WTC11 (cell line): ENCODE results near the gene LMOD1. TPM values are rescaled to one million over a fixed set of nuclear protein-coding genes. Genes with fewer than 3 reads are reported as not detected.

ENCODE experiments used
- ATAC-seq: fragments of 200-7000 bp; cut with Tn5 transposase; 2 replicates; pipeline ENCODE4 v1.10.0; 2021; ENCODE audit warnings: mild to moderate bottlenecking, moderate library complexity
- CTCF ChIA-PET: fragments of 300-600 bp; sonication (Branson Sonifier 250); formaldehyde crosslinking; loops from one replicate; lab custom pipeline; 2021; ENCODE audit warnings: antibody characterized with exemption; lab: Charles Lee
- POLR2A ChIA-PET: fragments of 350-600 bp; sonication (Branson Sonifier 250); formaldehyde crosslinking; loops from one replicate; lab custom pipeline; 2021; ENCODE audit warnings: antibody characterized with exemption; lab: Charles Lee
- DNase-seq: peaks from one replicate; pipeline ENCODE4 v3.0.0; 2021; ENCODE audit warnings: low spot score
- H3K27ac Mint-ChIP-seq: 2 replicates; pipeline ENCODE4 v1.8.0; 2021; ENCODE audit warnings: mixed read lengths
- H3K27me3 Mint-ChIP-seq: 2 replicates; pipeline ENCODE4 v1.8.0; 2021; ENCODE audit warnings: low read depth, mild to moderate bottlenecking, moderate library complexity, mixed read lengths
- H3K36me3 Mint-ChIP-seq: 2 replicates; pipeline ENCODE4 v1.8.0; 2021; ENCODE audit warnings: mixed read lengths
- H3K4me1 Mint-ChIP-seq: 2 replicates; pipeline ENCODE4 v1.8.0; 2022; ENCODE audit warnings: mixed read lengths
- H3K4me3 Mint-ChIP-seq: 2 replicates; pipeline ENCODE4 v1.8.0; 2021; ENCODE audit warnings: mild to moderate bottlenecking, moderate library complexity, mixed read lengths
- H3K9me3 Mint-ChIP-seq: 2 replicates; pipeline ENCODE4 v1.8.0; 2021; ENCODE audit warnings: mixed read lengths
- CBFB ChIP-seq: sonication (generic); formaldehyde crosslinking; IDR thresholded peaks from 2 replicates; pipeline ENCODE4 v1.8.1; 2022; ENCODE audit warnings: mild to moderate bottlenecking, low read depth, missing genetic modification reagents
- IRF2 ChIP-seq: sonication (generic); formaldehyde crosslinking; IDR thresholded peaks from 2 replicates; pipeline ENCODE4 v1.8.0; 2022; ENCODE audit warnings: low read depth, missing genetic modification reagents, borderline replicate concordance
- MYBL2 ChIP-seq: sonication (generic); formaldehyde crosslinking; IDR thresholded peaks from 2 replicates; pipeline ENCODE4 v1.8.1; 2023; ENCODE audit warnings: mild to moderate bottlenecking, moderate library complexity, missing genetic modification reagents
- NR3C1 ChIP-seq: sonication (generic); formaldehyde crosslinking; conservative IDR thresholded peaks from 2 replicates; pipeline ENCODE4 v1.8.1; 2023; ENCODE audit warnings: low read depth, mild to moderate bottlenecking, missing genetic modification reagents
- ZNF232 ChIP-seq: sonication (generic); formaldehyde crosslinking; IDR thresholded peaks from 2 replicates; pipeline ENCODE4 v1.8.0; 2022; ENCODE audit warnings: mild to moderate bottlenecking, missing genetic modification reagents
- total RNA-seq: library from RNA; stranded (reverse); gene quantifications from 3 replicates; pipeline ENCODE4 v1.2.3, GENCODE V29; 2021
- TF ChIP-seq, protein P1 (sequence below): fragments of 250-450 bp; sonication (Bioruptor Pico); IDR thresholded peaks from 2 replicates; pipeline ENCODE4 v1.8.0; 2021; ENCODE audit warnings: mild to moderate bottlenecking
- TF ChIP-seq, protein P2 (sequence below): fragments of 250-450 bp; sonication (Bioruptor Pico); IDR thresholded peaks from 2 replicates; pipeline ENCODE4 v1.9.0; 2021; ENCODE audit warnings: moderate library complexity, mild to moderate bottlenecking, inconsistent platforms, borderline replicate concordance
- TF ChIP-seq, protein P3 (sequence below): sonication (generic); formaldehyde crosslinking; IDR thresholded peaks from 2 replicates; pipeline ENCODE4 v1.8.1; 2022; ENCODE audit warnings: mild to moderate bottlenecking, missing genetic modification reagents, moderate library complexity, borderline replicate concordance
- TF ChIP-seq, protein P4 (sequence below): sonication (generic); formaldehyde crosslinking; IDR thresholded peaks from 2 replicates; pipeline ENCODE4 v1.8.0; 2023; ENCODE audit warnings: missing genetic modification reagents, mild to moderate bottlenecking, borderline replicate concordance
- TF ChIP-seq, protein P5 (sequence below): sonication (generic); formaldehyde crosslinking; IDR thresholded peaks from 2 replicates; pipeline ENCODE4 v1.8.0; 2022; ENCODE audit warnings: missing genetic modification reagents
- TF ChIP-seq, protein P6 (sequence below): sonication (generic); formaldehyde crosslinking; IDR thresholded peaks from 2 replicates; pipeline ENCODE4 v1.8.1; 2022; ENCODE audit warnings: mild to moderate bottlenecking, moderate library complexity, missing genetic modification reagents
- TF ChIP-seq, protein P7 (sequence below): sonication (generic); formaldehyde crosslinking; IDR thresholded peaks from 2 replicates; pipeline ENCODE4 v1.8.0; 2022; ENCODE audit warnings: mild to moderate bottlenecking, missing genetic modification reagents
- TF ChIP-seq, protein P8 (sequence below): sonication (generic); formaldehyde crosslinking; IDR thresholded peaks from 2 replicates; pipeline ENCODE4 v1.8.1; 2023; ENCODE audit warnings: mild to moderate bottlenecking, missing genetic modification reagents, moderate library complexity
- TF ChIP-seq, protein P9 (sequence below): sonication (generic); formaldehyde crosslinking; IDR thresholded peaks from 2 replicates; pipeline ENCODE4 v1.8.0; 2022; ENCODE audit warnings: mild to moderate bottlenecking, missing genetic modification reagents

Gene LMOD1
- total RNA-seq, 1 experiment from 2014 or later, result 1.5 TPM

DNA sequence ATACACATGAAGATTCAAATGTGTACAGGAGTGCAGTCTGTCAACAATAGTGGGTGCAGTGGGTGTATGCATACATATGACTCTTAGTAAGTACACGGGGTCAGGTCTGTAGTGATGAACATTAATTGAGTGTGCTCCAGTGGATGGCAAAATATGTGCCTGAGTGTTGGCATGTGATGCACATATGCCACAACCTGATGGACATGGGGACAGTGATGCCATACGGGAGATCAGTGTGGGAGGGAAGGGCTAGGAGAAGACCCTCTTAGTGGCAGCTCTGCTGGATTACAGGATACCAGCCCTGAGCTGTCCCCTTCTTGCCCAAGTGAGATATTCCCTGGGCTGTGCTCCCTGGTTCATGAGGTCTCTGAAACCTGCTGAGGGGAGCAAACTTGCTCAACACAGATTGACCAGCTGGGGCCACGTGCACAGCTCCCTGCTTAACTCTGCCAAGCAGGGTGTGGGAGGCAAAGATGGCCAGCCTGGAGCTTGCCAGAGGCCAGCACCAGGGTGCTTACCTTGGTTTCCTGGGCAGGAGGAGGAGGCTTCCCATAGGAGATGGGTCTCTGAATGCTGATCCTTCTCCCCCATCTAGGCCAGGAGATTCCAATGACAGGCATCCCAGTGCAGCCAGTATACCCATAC is 55.4 kb downstream of the LMOD1 start:
- DNase-seq, result no peak
- H3K4me3 Mint-ChIP-seq, result no peak overlapping the region
- CTCF ChIA-PET, result interaction anchor here (1.3 to 2.8 kb wide), 2 partner anchors 13 to 109 kb away, joined by 5 to 19 read pairs; no protein-coding TSS in a partner anchor

More for the DNA sequence above, 55.4 kb downstream of the LMOD1 start:
- H3K9me3 Mint-ChIP-seq, result no peaks in the 10 kb centered on the region
- no peak for ATAC-seq
- TF ChIP-seq, protein P1, sequence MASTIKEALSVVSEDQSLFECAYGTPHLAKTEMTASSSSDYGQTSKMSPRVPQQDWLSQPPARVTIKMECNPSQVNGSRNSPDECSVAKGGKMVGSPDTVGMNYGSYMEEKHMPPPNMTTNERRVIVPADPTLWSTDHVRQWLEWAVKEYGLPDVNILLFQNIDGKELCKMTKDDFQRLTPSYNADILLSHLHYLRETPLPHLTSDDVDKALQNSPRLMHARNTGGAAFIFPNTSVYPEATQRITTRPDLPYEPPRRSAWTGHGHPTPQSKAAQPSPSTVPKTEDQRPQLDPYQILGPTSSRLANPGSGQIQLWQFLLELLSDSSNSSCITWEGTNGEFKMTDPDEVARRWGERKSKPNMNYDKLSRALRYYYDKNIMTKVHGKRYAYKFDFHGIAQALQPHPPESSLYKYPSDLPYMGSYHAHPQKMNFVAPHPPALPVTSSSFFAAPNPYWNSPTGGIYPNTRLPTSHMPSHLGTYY, result no peak
- TF ChIP-seq, protein P2, sequence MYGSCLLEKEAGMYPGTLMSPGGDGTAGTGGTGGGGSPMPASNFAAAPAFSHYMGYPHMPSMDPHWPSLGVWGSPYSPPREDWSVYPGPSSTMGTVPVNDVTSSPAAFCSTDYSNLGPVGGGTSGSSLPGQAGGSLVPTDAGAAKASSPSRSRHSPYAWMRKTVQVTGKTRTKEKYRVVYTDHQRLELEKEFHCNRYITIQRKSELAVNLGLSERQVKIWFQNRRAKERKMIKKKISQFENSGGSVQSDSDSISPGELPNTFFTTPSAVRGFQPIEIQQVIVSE (CRISPR knock-in tag), result no peak
- TF ChIP-seq, protein P3, sequence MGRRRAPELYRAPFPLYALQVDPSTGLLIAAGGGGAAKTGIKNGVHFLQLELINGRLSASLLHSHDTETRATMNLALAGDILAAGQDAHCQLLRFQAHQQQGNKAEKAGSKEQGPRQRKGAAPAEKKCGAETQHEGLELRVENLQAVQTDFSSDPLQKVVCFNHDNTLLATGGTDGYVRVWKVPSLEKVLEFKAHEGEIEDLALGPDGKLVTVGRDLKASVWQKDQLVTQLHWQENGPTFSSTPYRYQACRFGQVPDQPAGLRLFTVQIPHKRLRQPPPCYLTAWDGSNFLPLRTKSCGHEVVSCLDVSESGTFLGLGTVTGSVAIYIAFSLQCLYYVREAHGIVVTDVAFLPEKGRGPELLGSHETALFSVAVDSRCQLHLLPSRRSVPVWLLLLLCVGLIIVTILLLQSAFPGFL (CRISPR knock-in tag), result no peak
- TF ChIP-seq IRF2 (CRISPR knock-in tag) (no peak), CBFB (CRISPR knock-in tag) (no peak), MYBL2 (no peak), ZNF232 (CRISPR knock-in tag) (no peak), NR3C1 (no peak)
- TF ChIP-seq, protein P4, sequence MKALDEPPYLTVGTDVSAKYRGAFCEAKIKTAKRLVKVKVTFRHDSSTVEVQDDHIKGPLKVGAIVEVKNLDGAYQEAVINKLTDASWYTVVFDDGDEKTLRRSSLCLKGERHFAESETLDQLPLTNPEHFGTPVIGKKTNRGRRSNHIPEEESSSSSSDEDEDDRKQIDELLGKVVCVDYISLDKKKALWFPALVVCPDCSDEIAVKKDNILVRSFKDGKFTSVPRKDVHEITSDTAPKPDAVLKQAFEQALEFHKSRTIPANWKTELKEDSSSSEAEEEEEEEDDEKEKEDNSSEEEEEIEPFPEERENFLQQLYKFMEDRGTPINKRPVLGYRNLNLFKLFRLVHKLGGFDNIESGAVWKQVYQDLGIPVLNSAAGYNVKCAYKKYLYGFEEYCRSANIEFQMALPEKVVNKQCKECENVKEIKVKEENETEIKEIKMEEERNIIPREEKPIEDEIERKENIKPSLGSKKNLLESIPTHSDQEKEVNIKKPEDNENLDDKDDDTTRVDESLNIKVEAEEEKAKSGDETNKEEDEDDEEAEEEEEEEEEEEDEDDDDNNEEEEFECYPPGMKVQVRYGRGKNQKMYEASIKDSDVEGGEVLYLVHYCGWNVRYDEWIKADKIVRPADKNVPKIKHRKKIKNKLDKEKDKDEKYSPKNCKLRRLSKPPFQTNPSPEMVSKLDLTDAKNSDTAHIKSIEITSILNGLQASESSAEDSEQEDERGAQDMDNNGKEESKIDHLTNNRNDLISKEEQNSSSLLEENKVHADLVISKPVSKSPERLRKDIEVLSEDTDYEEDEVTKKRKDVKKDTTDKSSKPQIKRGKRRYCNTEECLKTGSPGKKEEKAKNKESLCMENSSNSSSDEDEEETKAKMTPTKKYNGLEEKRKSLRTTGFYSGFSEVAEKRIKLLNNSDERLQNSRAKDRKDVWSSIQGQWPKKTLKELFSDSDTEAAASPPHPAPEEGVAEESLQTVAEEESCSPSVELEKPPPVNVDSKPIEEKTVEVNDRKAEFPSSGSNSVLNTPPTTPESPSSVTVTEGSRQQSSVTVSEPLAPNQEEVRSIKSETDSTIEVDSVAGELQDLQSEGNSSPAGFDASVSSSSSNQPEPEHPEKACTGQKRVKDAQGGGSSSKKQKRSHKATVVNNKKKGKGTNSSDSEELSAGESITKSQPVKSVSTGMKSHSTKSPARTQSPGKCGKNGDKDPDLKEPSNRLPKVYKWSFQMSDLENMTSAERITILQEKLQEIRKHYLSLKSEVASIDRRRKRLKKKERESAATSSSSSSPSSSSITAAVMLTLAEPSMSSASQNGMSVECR (CRISPR knock-in tag), result no peak
- TF ChIP-seq, protein P5, sequence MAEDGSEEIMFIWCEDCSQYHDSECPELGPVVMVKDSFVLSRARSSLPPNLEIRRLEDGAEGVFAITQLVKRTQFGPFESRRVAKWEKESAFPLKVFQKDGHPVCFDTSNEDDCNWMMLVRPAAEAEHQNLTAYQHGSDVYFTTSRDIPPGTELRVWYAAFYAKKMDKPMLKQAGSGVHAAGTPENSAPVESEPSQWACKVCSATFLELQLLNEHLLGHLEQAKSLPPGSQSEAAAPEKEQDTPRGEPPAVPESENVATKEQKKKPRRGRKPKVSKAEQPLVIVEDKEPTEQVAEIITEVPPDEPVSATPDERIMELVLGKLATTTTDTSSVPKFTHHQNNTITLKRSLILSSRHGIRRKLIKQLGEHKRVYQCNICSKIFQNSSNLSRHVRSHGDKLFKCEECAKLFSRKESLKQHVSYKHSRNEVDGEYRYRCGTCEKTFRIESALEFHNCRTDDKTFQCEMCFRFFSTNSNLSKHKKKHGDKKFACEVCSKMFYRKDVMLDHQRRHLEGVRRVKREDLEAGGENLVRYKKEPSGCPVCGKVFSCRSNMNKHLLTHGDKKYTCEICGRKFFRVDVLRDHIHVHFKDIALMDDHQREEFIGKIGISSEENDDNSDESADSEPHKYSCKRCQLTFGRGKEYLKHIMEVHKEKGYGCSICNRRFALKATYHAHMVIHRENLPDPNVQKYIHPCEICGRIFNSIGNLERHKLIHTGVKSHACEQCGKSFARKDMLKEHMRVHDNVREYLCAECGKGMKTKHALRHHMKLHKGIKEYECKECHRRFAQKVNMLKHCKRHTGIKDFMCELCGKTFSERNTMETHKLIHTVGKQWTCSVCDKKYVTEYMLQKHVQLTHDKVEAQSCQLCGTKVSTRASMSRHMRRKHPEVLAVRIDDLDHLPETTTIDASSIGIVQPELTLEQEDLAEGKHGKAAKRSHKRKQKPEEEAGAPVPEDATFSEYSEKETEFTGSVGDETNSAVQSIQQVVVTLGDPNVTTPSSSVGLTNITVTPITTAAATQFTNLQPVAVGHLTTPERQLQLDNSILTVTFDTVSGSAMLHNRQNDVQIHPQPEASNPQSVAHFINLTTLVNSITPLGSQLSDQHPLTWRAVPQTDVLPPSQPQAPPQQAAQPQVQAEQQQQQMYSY, result no peak
- TF ChIP-seq, protein P6, sequence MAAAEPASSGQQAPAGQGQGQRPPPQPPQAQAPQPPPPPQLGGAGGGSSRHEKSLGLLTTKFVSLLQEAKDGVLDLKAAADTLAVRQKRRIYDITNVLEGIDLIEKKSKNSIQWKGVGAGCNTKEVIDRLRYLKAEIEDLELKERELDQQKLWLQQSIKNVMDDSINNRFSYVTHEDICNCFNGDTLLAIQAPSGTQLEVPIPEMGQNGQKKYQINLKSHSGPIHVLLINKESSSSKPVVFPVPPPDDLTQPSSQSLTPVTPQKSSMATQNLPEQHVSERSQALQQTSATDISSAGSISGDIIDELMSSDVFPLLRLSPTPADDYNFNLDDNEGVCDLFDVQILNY (CRISPR knock-in tag), result no peak
- TF ChIP-seq, protein P7, sequence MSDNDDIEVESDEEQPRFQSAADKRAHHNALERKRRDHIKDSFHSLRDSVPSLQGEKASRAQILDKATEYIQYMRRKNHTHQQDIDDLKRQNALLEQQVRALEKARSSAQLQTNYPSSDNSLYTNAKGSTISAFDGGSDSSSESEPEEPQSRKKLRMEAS (CRISPR knock-in tag), result no peak
- TF ChIP-seq, protein P8, sequence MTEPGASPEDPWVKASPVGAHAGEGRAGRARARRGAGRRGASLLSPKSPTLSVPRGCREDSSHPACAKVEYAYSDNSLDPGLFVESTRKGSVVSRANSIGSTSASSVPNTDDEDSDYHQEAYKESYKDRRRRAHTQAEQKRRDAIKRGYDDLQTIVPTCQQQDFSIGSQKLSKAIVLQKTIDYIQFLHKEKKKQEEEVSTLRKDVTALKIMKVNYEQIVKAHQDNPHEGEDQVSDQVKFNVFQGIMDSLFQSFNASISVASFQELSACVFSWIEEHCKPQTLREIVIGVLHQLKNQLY (CRISPR knock-in tag), result no peak
- TF ChIP-seq, protein P9, sequence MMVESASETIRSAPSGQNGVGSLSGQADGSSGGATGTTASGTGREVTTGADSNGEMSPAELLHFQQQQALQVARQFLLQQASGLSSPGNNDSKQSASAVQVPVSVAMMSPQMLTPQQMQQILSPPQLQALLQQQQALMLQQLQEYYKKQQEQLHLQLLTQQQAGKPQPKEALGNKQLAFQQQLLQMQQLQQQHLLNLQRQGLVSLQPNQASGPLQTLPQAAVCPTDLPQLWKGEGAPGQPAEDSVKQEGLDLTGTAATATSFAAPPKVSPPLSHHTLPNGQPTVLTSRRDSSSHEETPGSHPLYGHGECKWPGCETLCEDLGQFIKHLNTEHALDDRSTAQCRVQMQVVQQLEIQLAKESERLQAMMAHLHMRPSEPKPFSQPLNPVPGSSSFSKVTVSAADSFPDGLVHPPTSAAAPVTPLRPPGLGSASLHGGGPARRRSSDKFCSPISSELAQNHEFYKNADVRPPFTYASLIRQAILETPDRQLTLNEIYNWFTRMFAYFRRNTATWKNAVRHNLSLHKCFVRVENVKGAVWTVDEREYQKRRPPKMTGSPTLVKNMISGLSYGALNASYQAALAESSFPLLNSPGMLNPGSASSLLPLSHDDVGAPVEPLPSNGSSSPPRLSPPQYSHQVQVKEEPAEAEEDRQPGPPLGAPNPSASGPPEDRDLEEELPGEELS, result no peak
- no peaks in the 10 kb centered on the region for H3K36me3 Mint-ChIP-seq
- POLR2A ChIA-PET, result no interaction called here
- H3K27me3 Mint-ChIP-seq, result peaks cover 34% of the 10 kb centered on the region
- no peak overlapping the region for H3K27ac Mint-ChIP-seq
- H3K4me1 Mint-ChIP-seq, result peaks cover 41% of the 10 kb centered on the region
